GM23338 (cell line): ENCODE data around the gene MSH4. TPM values are rescaled to one million over a fixed set of nuclear protein-coding genes. Genes with fewer than 3 reads are reported as not detected.

Experiments used
- ATAC-seq: fragments of 200-7000 bp; cut with Tn5 transposase; 3 replicates; pipeline ENCODE4 v1.9.1; 2020
- DNase-seq: peaks from one replicate; pipeline ENCODE4 v3.0.0-alpha.2; 2015; ENCODE audit warnings: low spot score
- H2AFZ ChIP-seq: fragments of 200-600 bp; sonication (generic); 2 replicates; pipeline ENCODE4 v1.8.0; 2016; ENCODE audit warnings: antibody characterized with exemption, mild to moderate bottlenecking, moderate library complexity
- H3F3A ChIP-seq: fragments of 200-600 bp; sonication (generic); replicated peaks from 2 replicates; pipeline ENCODE4 v1.8.0; 2017; ENCODE audit warnings: antibody characterized with exemption, mixed run types, low read depth
- H3K27ac ChIP-seq: fragments of 200-600 bp; sonication (generic); 2 replicates; pipeline ENCODE4 v1.6.1; 2016; ENCODE audit warnings: low read depth
- H3K27me3 ChIP-seq: fragments of 200-600 bp; sonication (generic); 2 replicates; pipeline ENCODE4 v1.8.0; 2016; ENCODE audit warnings: mild to moderate bottlenecking, mixed run types, moderate library complexity; ENCODE audit not compliant: insufficient read depth
- H3K36me3 ChIP-seq: fragments of 200-600 bp; sonication (generic); 2 replicates; pipeline ENCODE4 v1.8.0; 2016; ENCODE audit warnings: mild to moderate bottlenecking; ENCODE audit not compliant: insufficient read depth
- H3K4me1 ChIP-seq: fragments of 200-600 bp; sonication (generic); 2 replicates; pipeline ENCODE4 v1.8.0; 2016; ENCODE audit warnings: mild to moderate bottlenecking, moderate library complexity; ENCODE audit not compliant: insufficient read depth
- H3K4me2 ChIP-seq: fragments of 200-600 bp; sonication (generic); 2 replicates; pipeline ENCODE4 v1.7.1; 2017; ENCODE audit warnings: mixed run types
- H3K4me3 ChIP-seq: fragments of 200-600 bp; sonication (generic); 2 replicates; pipeline ENCODE4 v1.6.1; 2016; ENCODE audit warnings: mixed run types
- H3K79me2 ChIP-seq: fragments of 200-600 bp; sonication (generic); replicated peaks from 2 replicates; pipeline ENCODE4 v1.8.0; 2017; ENCODE audit warnings: mild to moderate bottlenecking; ENCODE audit not compliant: insufficient read depth
- H3K9me2 ChIP-seq: fragments of 200-600 bp; sonication (generic); 2 replicates; pipeline ENCODE4 v1.8.0; 2017; ENCODE audit not compliant: insufficient read depth
- H4K20me1 ChIP-seq: fragments of 200-600 bp; sonication (generic); replicated peaks from 2 replicates; pipeline ENCODE4 v1.8.0; 2017; ENCODE audit warnings: mild to moderate bottlenecking; ENCODE audit not compliant: insufficient read depth
- H3K27ac Mint-ChIP-seq: 2 replicates; pipeline ENCODE4 v1.8.0; 2020; ENCODE audit warnings: inconsistent platforms, mild to moderate bottlenecking, moderate library complexity, mixed read lengths
- H3K27me3 Mint-ChIP-seq: 3 replicates; pipeline ENCODE4 v1.8.0; 2022; ENCODE audit warnings: low read depth, mild to moderate bottlenecking, moderate library complexity, mixed read lengths, inconsistent platforms; ENCODE audit not compliant: insufficient read depth, poor library complexity
- H3K36me3 Mint-ChIP-seq: 3 replicates; pipeline ENCODE4 v1.8.0; 2021; ENCODE audit warnings: low read depth, mild to moderate bottlenecking, inconsistent platforms, moderate library complexity, mixed read lengths
- H3K4me1 Mint-ChIP-seq: 3 replicates; pipeline ENCODE4 v1.8.0; 2020; ENCODE audit warnings: mild to moderate bottlenecking, inconsistent platforms, mixed read lengths
- H3K4me3 Mint-ChIP-seq: 3 replicates; pipeline ENCODE4 v1.8.0; 2021; ENCODE audit warnings: moderate library complexity, mild to moderate bottlenecking, inconsistent platforms, mixed read lengths
- H3K9me3 Mint-ChIP-seq: 3 replicates; pipeline ENCODE4 v1.8.0; 2020; ENCODE audit warnings: moderate library complexity, mild to moderate bottlenecking, inconsistent platforms, mixed read lengths
- CTCF ChIP-seq, 2 experiments: fragments of 200-600 bp in 1 of 2; sonication (generic) in 1 of 2; conservative IDR thresholded peaks; 2 replicates each; pipeline versions ENCODE4 v1.5.1 to v1.6.1; 2016 to 2017; ENCODE audit warnings: antibody characterized with exemption in 2 of 2, low read depth in 2 of 2, mild to moderate bottlenecking in 2 of 2, moderate library complexity in 1 of 2
- ETS1 ChIP-seq: IDR thresholded peaks from 2 replicates; pipeline ENCODE4 v1.6.1; 2016; ENCODE audit warnings: antibody characterized with exemption
- EZH2 ChIP-seq: fragments of 200-600 bp; sonication (generic); IDR thresholded peaks from one replicate; pipeline ENCODE4 v1.8.0; 2017; ENCODE audit warnings: antibody characterized with exemption, mild to moderate bottlenecking, low read depth; ENCODE audit not compliant: unreplicated experiment
- EZH2phosphoT487 ChIP-seq: fragments of 200-600 bp; sonication (generic); IDR thresholded peaks from one replicate; pipeline ENCODE4 v1.8.1; 2018; ENCODE audit warnings: antibody characterized with exemption; ENCODE audit not compliant: unreplicated experiment
- JUNB ChIP-seq: IDR thresholded peaks from one replicate; pipeline ENCODE4 v1.6.1; 2016; ENCODE audit warnings: antibody characterized with exemption; ENCODE audit not compliant: unreplicated experiment
- NANOG ChIP-seq: IDR thresholded peaks from 2 replicates; pipeline ENCODE4 v1.6.1; 2016; ENCODE audit warnings: antibody characterized with exemption, borderline replicate concordance
- POLR2AphosphoS5 ChIP-seq: IDR thresholded peaks from 2 replicates; pipeline ENCODE4 v1.6.1; 2016; ENCODE audit warnings: antibody characterized with exemption, low read depth
- STAT1 ChIP-seq: IDR thresholded peaks from one replicate; pipeline ENCODE4 v1.6.1; 2016; ENCODE audit warnings: antibody characterized with exemption; ENCODE audit not compliant: unreplicated experiment
- ZNF114 ChIP-seq: fragments of 250-450 bp; sonication (Bioruptor Pico); IDR thresholded peaks from 2 replicates; pipeline ENCODE4 v1.5.0; 2020; ENCODE audit warnings: mild to moderate bottlenecking, moderate library complexity
- ZNF462 ChIP-seq: fragments of 250-450 bp; sonication (Bioruptor Pico); IDR thresholded peaks from 2 replicates; pipeline ENCODE4 v1.5.0; 2020; ENCODE audit warnings: mild to moderate bottlenecking, moderate library complexity
- polyA plus RNA-seq: library from polyadenylated mRNA; unstranded; fragments of >200 nt; fragmentation: Nextera tagmentation; extraction: Ambion mirVana; gene quantifications from 2 replicates; pipeline ENCODE4 v1.2.1, GENCODE V29; 2016
- total RNA-seq: library from RNA; depleted of rRNA; stranded (reverse); fragments of >200 nt; shearing (Covaris generic); gene quantifications from 2 replicates; pipeline ENCODE4 v1.2.3, GENCODE V29; 2014

Gene MSH4
- total and polyA plus RNA-seq, 2 experiments from 2014 or later: 0.10 to 0.24 TPM

GRCh38 chr1:75908717-75909152 is 112.1 kb downstream of the MSH4 start:
- Mint-ChIP-seq H3K4me3 (no peak overlapping the region), H3K4me1 (no peaks in the 10 kb centered on the region; the same call in 2 of the 3 replicates), H3K27ac (no peak overlapping the region), H3K36me3 (no peaks in the 10 kb centered on the region; the same call in 2 of the 3 replicates), H3K9me3 (peaks cover 14% of the 10 kb centered on the region; the same call in 2 of the 3 replicates), H3K27me3 (no peaks in the 10 kb centered on the region)
- TF ChIP-seq CTCF (conservative IDR thresholded peaks at IDR 0.05; ENCODE audit: low read depth in 2 of 2) (peak; percentile 82 to 91), NANOG (no peak), POLR2AphosphoS5 (no peak), ZNF462 (CRISPR knock-in tag) (no peak)
- no peak overlapping the region for H3K4me3 ChIP-seq
- no peaks in the 10 kb centered on the region for H3K27me3 ChIP-seq
- peak overlapping the region; percentile 26; the same call in 1 of the 2 replicates for H2AFZ ChIP-seq
- ATAC-seq (peak; percentile 100), DNase-seq (peak; percentile 82)
- no peaks in the 10 kb centered on the region for H3K79me2 ChIP-seq
- no peak overlapping the region for H3K27ac ChIP-seq
- H3K9me2 ChIP-seq: no peaks in the 10 kb centered on the region
- H3K4me1 ChIP-seq: peaks cover 5% of the 10 kb centered on the region; the same call in 1 of the 2 replicates
- no peaks in the 10 kb centered on the region for H3F3A ChIP-seq
- H4K20me1 ChIP-seq: no peaks in the 10 kb centered on the region
- H3K36me3 ChIP-seq: no peaks in the 10 kb centered on the region
- no peak overlapping the region for H3K4me2 ChIP-seq

- H3K36me3 Mint-ChIP-seq: no peaks in the 10 kb centered on the region
- H3K4me1 ChIP-seq: no peaks in the 10 kb centered on the region
- no peaks in the 10 kb centered on the region for H3K36me3 ChIP-seq
- no peak overlapping the region for H3K27ac ChIP-seq
- H3K4me1 Mint-ChIP-seq: no peaks in the 10 kb centered on the region
- no peaks in the 10 kb centered on the region for H3F3A ChIP-seq
- H3K9me2 ChIP-seq: no peaks in the 10 kb centered on the region
- H3K4me3 Mint-ChIP-seq: no peak overlapping the region
- H3K27ac Mint-ChIP-seq: no peak overlapping the region
- H3K4me2 ChIP-seq: no peak overlapping the region
- no peaks in the 10 kb centered on the region for H3K79me2 ChIP-seq
- H3K27me3 Mint-ChIP-seq: no peaks in the 10 kb centered on the region
- H2AFZ ChIP-seq: no peak overlapping the region
- H4K20me1 ChIP-seq: no peaks in the 10 kb centered on the region
- H3K27me3 ChIP-seq: no peaks in the 10 kb centered on the region
- H3K4me3 ChIP-seq: no peak overlapping the region
- no peaks in the 10 kb centered on the region for H3K9me3 Mint-ChIP-seq
- no peak for ATAC-seq
- no peak for DNase-seq
- TF ChIP-seq ZNF114: no peak
- no peak for TF ChIP-seq ETS1
- TF ChIP-seq JUNB: no peak
- no peak for TF ChIP-seq POLR2AphosphoS5
- TF ChIP-seq STAT1: no peak
- TF ChIP-seq EZH2phosphoT487: no peak
- no peak for TF ChIP-seq NANOG
- no peak for TF ChIP-seq EZH2
- no peak for TF ChIP-seq CTCF (conservative IDR thresholded peaks at IDR 0.05; ENCODE audit: low read depth in 2 of 2)
Measured at GRCh38 chr1:75916834-75917233, 120.2 kb downstream of the MSH4 start.
